CD14-positive monocyte (primary cell): ENCODE measurements around the gene RALGDS. TPM values are rescaled to one million over a fixed set of nuclear protein-coding genes. Genes with fewer than 3 reads are reported as not detected.

ENCODE experiments used
- DNase-seq, 3 donors: peaks; one replicate each; pipeline ENCODE4 v3.0.0-alpha.2; 2011 to 2022
- H2AFZ ChIP-seq: 2 replicates; pipeline ENCODE4 v1.6.0; 2012; ENCODE audit warnings: mild to moderate bottlenecking, low read depth, low read length, inconsistent platforms; ENCODE audit not compliant: insufficient read depth, poor library complexity, severe bottlenecking
- H3K27ac ChIP-seq, 2 donors: 1 replicate in 1 of 2; 2 replicates in 1 of 2; pipeline ENCODE4 v1.5.1; 2012 to 2013; ENCODE audit warnings: low read length in 2 of 2, control low read depth in 1 of 2, inconsistent platforms in 1 of 2, low read depth in 1 of 2, mild to moderate bottlenecking in 1 of 2
- H3K27me3 ChIP-seq, 2 donors: one replicate each; pipeline versions ENCODE4 v1.6.0 to v1.6.1; 2011 to 2013; ENCODE audit warnings: low read length in 2 of 2; ENCODE audit not compliant: control insufficient read depth in 2 of 2, insufficient read depth in 2 of 2
- H3K36me3 ChIP-seq, 2 donors: replicated peaks in 1 of 2; 1 replicate in 1 of 2; 2 replicates in 1 of 2; pipeline versions ENCODE4 v1.5.1 to v1.6.1; 2012 to 2013; ENCODE audit warnings: low read length in 2 of 2, control low read depth in 1 of 2, inconsistent platforms in 1 of 2, mild to moderate bottlenecking in 1 of 2; ENCODE audit not compliant: insufficient read depth in 2 of 2, control insufficient read depth in 1 of 2
- H3K4me1 ChIP-seq, 2 donors: 1 replicate in 1 of 2; 2 replicates in 1 of 2; pipeline versions ENCODE4 v1.5.1 to v1.6.1; 2012 to 2013; ENCODE audit warnings: low read length in 2 of 2, control low read depth in 1 of 2, inconsistent platforms in 1 of 2, mild to moderate bottlenecking in 1 of 2, moderate library complexity in 1 of 2; ENCODE audit not compliant: insufficient read depth in 2 of 2, control insufficient read depth in 1 of 2
- H3K4me2 ChIP-seq: replicated peaks from 2 replicates; pipeline ENCODE3; 2012; ENCODE audit warnings: low read length, moderate library complexity, mild to moderate bottlenecking; ENCODE audit not compliant: poor library complexity, severe bottlenecking; ENCODE audit errors: extremely low read depth
- H3K4me3 ChIP-seq, 3 experiments: fragments of 200-600 bp in 1 of 3; sonication (generic) in 1 of 3; replicated peaks in 1 of 3; 1 replicate in 2 of 3; 2 replicates in 1 of 3; pipeline ENCODE4 v1.5.1; 2011 to 2013; ENCODE audit warnings: low read length in 3 of 3, mild to moderate bottlenecking in 3 of 3, control low read depth in 2 of 3, low read depth in 2 of 3, inconsistent platforms in 1 of 3, moderate library complexity in 1 of 3
- H3K79me2 ChIP-seq: 2 replicates; pipeline ENCODE4 v1.6.0; 2012; ENCODE audit warnings: mild to moderate bottlenecking, control low read depth, inconsistent platforms, low read length, moderate library complexity; ENCODE audit not compliant: insufficient read depth
- H3K9ac ChIP-seq: 2 replicates; pipeline ENCODE4 v1.6.0; 2017; ENCODE audit warnings: low read length, mild to moderate bottlenecking; ENCODE audit not compliant: insufficient read depth, poor library complexity, severe bottlenecking
- H3K9me3 ChIP-seq, 2 donors: replicated peaks in 1 of 2; 1 replicate in 1 of 2; 2 replicates in 1 of 2; pipeline versions ENCODE4 v1.5.1 to v1.6.1; 2012 to 2013; ENCODE audit warnings: low read length in 2 of 2, control low read depth in 1 of 2; ENCODE audit not compliant: control insufficient read depth in 1 of 2, insufficient read depth in 1 of 2
- H4K20me1 ChIP-seq: 2 replicates; pipeline ENCODE4 v1.6.0; 2012; ENCODE audit warnings: mild to moderate bottlenecking, low read length, control low read depth, moderate library complexity; ENCODE audit not compliant: insufficient read depth
- H3K27ac Mint-ChIP-seq, 7 donors: one replicate each; pipeline ENCODE4 v1.8.0; 2020; ENCODE audit warnings: mild to moderate bottlenecking in 7 of 7, mixed read lengths in 7 of 7, moderate library complexity in 6 of 7, inconsistent platforms in 2 of 7
- H3K27me3 Mint-ChIP-seq, 3 donors: one replicate each; pipeline ENCODE4 v1.8.0; 2021 to 2022; ENCODE audit warnings: low read depth in 3 of 3, mild to moderate bottlenecking in 3 of 3, mixed read lengths in 3 of 3, moderate library complexity in 3 of 3, inconsistent platforms in 1 of 3
- H3K36me3 Mint-ChIP-seq, 2 donors: one replicate each; pipeline ENCODE4 v1.8.0; 2020; ENCODE audit warnings: mixed read lengths in 2 of 2, inconsistent platforms in 1 of 2, mild to moderate bottlenecking in 1 of 2
- H3K4me1 Mint-ChIP-seq: one replicate; pipeline ENCODE4 v1.8.0; 2020; ENCODE audit warnings: mild to moderate bottlenecking, mixed read lengths
- H3K4me3 Mint-ChIP-seq, 2 donors: one replicate each; pipeline ENCODE4 v1.8.0; 2020; ENCODE audit warnings: mild to moderate bottlenecking in 2 of 2, mixed read lengths in 2 of 2, moderate library complexity in 1 of 2
- H3K9me3 Mint-ChIP-seq, 7 donors: one replicate each; pipeline ENCODE4 v1.8.0; 2020 to 2022; ENCODE audit warnings: mixed read lengths in 7 of 7, mild to moderate bottlenecking in 6 of 7, moderate library complexity in 6 of 7, inconsistent platforms in 2 of 7
- WGBS: methylation state at CpG from one replicate; pipeline ENCODE4 v1.1.5; 2013; ENCODE audit warnings: missing lambda C conversion rate; ENCODE audit not compliant: insufficient coverage; 5-methylcytosine and 5-hydroxymethylcytosine counted together
- intact Hi-C, 2 donors: fragments of 100-400 bp; cut with micrococcal nuclease; formaldehyde crosslinking; loops; one replicate each; pipeline versions ENCODE4 v1.15.0 to v1.15.1; 2023
- polyA plus RNA-seq, 3 donors: library from polyadenylated mRNA; depleted of rRNA in 1 of 3; unstranded in 2 of 3; stranded (reverse) in 1 of 3; fragments of 300-500 nt in 2 of 3; fragments of >200 nt in 1 of 3; fragmentation: Illumina TruSeq in 2 of 3; gene quantifications; 1 replicate in 2 of 3; 2 replicates in 1 of 3; pipeline ENCODE4 v1.2.3, GENCODE V29; 2012 to 2021
- TF ChIP-seq, protein P1 (sequence below): fragments of 200-600 bp; IDR thresholded peaks from one replicate; pipeline ENCODE4 v1.8.0; 2022; ENCODE audit warnings: antibody characterized with exemption, mild to moderate bottlenecking

Gene RALGDS
- polyA plus RNA-seq, 3 donors, result 3.5 to 63.8 (median 4.2) TPM

DNA sequence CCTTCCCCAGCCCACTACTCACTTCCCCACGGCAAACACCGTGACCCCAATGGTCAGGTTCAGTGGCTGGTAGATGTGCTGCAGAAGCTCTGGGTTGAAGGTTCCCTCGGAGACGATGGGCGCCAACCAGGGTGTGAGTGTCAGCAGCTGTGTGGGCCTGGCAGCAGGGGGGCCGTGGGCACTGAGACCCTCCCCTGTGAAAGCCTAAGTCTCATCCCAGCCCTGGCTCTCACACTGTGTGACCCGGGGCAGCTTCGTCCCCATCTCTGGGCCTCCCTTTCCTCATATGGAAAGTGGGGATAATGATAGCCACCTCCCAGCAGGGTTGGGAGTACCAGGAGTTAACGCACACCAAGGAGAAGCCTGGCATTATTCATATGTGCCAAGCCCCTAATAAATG is 34.1 kb upstream of the RALGDS start:
- H3K27ac ChIP-seq, result no peak overlapping the region
- H3K4me2 ChIP-seq, result no peak overlapping the region
- H3K27me3 ChIP-seq, result no peaks in the 10 kb centered on the region
- H3K4me3 Mint-ChIP-seq, result no peak overlapping the region
- no peaks in the 10 kb centered on the region for H3K4me1 ChIP-seq
- H3K4me3 ChIP-seq, result no peak overlapping the region
- peaks cover 2 to 9% (median 4%) of the 10 kb centered on the region in 3 donors for H3K27me3 Mint-ChIP-seq
- peaks cover 40 to 56% of the 10 kb centered on the region in 2 donors for H3K36me3 ChIP-seq
- H3K27ac Mint-ChIP-seq, result no peak overlapping the region
- no peaks in the 10 kb centered on the region for H3K79me2 ChIP-seq
- H3K9me3 Mint-ChIP-seq, result peaks cover 0 to 1% (median 0%) of the 10 kb centered on the region in 7 donors
- 73% methylated on average over 2 of the region's 9 CpGs for WGBS
- H4K20me1 ChIP-seq, result peaks cover 59% of the 10 kb centered on the region
- no peak overlapping the region for H3K9ac ChIP-seq
- H3K36me3 Mint-ChIP-seq, result peaks cover 42 to 63% of the 10 kb centered on the region in 2 donors
- TF ChIP-seq, protein P1, sequence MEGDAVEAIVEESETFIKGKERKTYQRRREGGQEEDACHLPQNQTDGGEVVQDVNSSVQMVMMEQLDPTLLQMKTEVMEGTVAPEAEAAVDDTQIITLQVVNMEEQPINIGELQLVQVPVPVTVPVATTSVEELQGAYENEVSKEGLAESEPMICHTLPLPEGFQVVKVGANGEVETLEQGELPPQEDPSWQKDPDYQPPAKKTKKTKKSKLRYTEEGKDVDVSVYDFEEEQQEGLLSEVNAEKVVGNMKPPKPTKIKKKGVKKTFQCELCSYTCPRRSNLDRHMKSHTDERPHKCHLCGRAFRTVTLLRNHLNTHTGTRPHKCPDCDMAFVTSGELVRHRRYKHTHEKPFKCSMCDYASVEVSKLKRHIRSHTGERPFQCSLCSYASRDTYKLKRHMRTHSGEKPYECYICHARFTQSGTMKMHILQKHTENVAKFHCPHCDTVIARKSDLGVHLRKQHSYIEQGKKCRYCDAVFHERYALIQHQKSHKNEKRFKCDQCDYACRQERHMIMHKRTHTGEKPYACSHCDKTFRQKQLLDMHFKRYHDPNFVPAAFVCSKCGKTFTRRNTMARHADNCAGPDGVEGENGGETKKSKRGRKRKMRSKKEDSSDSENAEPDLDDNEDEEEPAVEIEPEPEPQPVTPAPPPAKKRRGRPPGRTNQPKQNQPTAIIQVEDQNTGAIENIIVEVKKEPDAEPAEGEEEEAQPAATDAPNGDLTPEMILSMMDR, result no peak
- no peak for DNase-seq
- intact Hi-C loops, result no loop called here
- H3K4me1 Mint-ChIP-seq, result peaks cover 2% of the 10 kb centered on the region
- no peak overlapping the region for H2AFZ ChIP-seq
- H3K9me3 ChIP-seq, result no peaks in the 10 kb centered on the region

DNA sequence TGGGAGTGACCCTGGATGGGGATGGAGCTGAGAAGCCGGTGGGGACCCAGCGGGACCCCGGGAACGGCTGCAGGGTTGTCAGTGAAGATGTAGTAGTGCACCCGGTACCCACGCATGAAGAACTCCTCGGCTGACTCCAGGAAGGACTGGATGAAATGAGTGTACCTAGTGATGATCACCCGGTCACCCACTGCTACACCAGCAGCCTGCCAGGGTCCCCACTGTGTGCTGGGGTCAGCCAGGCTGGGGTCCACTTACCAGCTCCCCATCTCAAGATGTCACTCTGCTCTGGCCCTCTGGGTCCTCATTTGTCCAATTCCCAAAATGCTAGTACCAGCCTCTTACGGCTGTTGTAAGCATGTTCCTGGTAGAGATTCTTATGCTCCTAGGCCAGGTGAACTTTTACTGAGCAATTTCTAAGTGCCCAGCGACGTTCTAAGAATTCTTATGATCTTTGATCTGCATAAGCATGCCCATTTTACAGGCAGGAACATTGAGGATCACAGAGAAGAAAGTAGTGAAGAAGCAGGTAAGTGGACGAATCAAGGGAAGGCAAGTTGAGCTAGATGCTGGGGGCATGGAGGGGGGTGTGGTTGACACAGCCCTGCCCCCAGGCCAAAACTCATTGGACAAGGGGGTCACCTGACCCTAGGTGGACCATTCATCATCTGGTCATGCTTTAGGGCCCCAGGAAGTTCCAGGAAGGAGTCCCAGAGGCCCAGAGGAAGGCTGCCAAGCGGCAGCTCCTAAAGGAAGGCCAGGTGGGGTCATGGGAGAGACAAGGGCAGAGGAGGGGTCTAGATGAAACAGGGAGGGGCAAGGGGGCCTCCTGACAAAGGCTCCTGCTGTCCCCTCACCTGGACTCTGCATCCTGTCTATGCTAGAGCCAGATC is 33.3 kb upstream of the RALGDS start:
- TF ChIP-seq, protein P1, result no peak
- H3K4me1 ChIP-seq, result peaks cover 5% of the 10 kb centered on the region in 2 donors
- Mint-ChIP-seq H3K4me3 (no peak overlapping the region), H3K27ac (peak overlapping the region in 2 of 7 donors; percentile 31 to 43), H3K9me3 (peaks cover 0 to 1% (median 0%) of the 10 kb centered on the region in 7 donors), H3K4me1 (peaks cover 6% of the 10 kb centered on the region), H3K27me3 (peaks cover 2 to 10% (median 4%) of the 10 kb centered on the region in 3 donors), H3K36me3 (peaks cover 35 to 56% of the 10 kb centered on the region in 2 donors)
- peaks cover 51% of the 10 kb centered on the region for H4K20me1 ChIP-seq
- no peaks in the 10 kb centered on the region for H3K9me3 ChIP-seq
- H3K79me2 ChIP-seq, result no peaks in the 10 kb centered on the region
- DNase-seq, result no peak
- no peak overlapping the region for H3K27ac ChIP-seq
- H3K36me3 ChIP-seq, result peaks cover 32 to 52% of the 10 kb centered on the region in 2 donors
- WGBS, result 97% methylated on average over 13 of the region's 13 CpGs
- no peak overlapping the region for H3K4me3 ChIP-seq
- intact Hi-C loops, result no loop called here
- no peak overlapping the region for H3K9ac ChIP-seq
- no peaks in the 10 kb centered on the region for H3K27me3 ChIP-seq
- no peak overlapping the region for H3K4me2 ChIP-seq
- H2AFZ ChIP-seq, result no peak overlapping the region
